Islet of Langerhans (tissue), 1 donor: Measurements from ENCODE around the gene SLC25A10.

Source experiments
- FAIRE-seq: peaks from one replicate; lab custom pipeline; 2011; peaks lifted over from hg19 to GRCh38; lab: Jason Lieb, UNC

SLC25A10 gene

DNA sequence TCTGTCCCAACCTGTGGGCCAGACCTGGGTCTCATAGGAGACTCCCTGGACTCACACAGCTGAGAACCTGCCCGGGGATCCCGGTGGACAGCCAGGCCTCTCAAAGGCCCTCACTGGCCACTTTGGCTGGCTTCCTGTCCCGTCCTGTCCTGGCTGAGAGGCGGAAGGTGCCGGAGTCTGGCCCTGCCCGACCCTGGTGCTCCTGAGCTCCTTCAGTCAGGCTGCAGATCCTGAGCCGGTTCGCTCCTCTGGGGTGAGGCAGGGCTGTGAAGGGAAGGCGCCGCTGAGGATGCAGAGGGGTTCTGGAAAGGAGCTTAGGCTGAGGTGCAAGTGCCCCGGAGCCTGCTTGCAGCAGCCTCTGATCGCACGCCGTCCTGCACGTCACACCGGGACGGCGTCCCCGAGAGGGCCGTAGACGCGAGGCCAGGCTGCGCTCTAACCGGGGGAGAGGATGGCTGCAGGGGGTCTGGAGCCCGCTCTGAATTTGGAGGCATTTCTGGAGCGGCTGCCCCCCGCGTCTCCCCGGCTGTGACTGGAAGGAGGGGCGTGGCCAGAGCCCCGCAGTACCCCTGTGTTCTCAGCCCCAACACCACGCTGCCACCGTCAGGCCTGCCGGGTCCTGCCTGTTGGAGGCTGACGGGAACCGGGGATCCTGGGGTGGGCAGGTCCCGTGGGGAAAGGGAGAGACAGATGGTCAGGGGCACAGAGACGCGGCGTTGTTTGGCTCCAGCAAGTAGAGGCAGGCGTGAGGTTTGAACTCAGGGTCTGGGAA lies 24.1 kb upstream of the SLC25A10 start:
- no peak for FAIRE-seq

DNA sequence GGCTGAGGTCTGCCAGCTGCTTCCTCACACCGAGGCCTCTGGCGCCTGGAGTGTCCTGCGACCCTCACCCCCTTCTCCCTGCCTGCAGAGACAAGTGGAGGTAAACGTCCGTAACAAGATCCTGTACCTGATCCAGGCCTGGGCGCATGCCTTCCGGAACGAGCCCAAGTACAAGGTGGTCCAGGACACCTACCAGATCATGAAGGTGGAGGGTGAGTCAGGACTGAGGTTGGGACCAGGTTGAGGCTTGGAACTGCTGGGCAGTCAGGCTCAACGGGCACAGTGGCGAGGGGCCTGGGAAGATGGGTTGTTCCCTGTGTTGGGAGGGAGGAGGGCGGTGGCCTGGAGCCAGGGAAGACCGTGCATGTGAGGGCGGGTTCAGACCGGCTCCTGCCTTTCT lies 23.5 kb upstream of the SLC25A10 start:
- no peak for FAIRE-seq

DNA sequence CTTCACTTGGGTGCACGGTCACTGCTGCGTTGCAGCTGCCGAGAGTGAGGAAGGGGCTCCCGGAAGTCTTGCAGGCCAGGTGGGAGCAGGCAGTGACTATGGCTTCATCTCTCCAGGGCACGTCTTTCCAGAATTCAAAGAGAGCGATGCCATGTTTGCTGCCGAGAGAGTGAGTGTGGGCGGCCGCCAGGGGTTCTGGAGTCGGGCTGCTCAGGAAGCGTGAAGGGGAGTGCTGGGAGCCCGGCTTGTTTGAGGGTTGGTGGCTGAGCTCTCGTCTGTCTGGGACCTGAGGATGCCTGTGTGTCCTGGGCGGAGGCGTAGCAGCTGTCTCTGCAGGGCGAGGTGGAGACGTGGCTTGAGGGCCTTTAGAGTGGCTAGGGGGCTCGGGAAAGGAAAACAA lies 22.0 kb upstream of the SLC25A10 start:
- FAIRE-seq: no peak

- no peak for FAIRE-seq
Measured at GRCh38 chr17:81690549-81690948, 21.5 kb upstream of the SLC25A10 start.

GRCh38 chr17:81691196-81691595 lies 20.9 kb upstream of the SLC25A10 start:
- no peak for FAIRE-seq

- FAIRE-seq: no peak
Measured at GRCh38 chr17:81691608-81692007, 20.5 kb upstream of the SLC25A10 start.

- FAIRE-seq: no peak
Measured at GRCh38 chr17:81693509-81694210, 18.4 kb upstream of the SLC25A10 start.

- FAIRE-seq: no peak
Measured at GRCh38 chr17:81694810-81695209, 17.3 kb upstream of the SLC25A10 start.

GRCh38 chr17:81695211-81695610 lies 16.9 kb upstream of the SLC25A10 start:
- no peak for FAIRE-seq

DNA sequence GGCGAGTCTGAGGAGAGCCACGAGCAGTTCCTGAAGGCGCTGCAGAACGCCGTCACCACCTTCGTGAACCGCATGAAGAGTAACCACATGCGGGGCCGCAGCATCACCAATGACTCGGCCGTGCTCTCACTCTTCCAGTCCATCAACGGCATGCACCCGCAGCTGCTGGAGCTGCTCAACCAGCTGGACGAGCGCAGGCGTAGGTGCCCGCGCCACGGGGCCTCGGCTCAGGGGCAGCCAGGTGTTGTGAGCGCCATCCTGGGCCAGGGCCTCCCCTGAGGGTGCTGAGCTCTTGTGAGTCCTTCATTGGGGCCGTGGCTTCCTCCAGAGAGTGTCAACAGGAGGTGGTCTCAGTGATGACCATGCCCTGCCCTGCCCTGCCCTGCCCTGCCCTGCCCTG lies 16.3 kb upstream of the SLC25A10 start:
- no peak for FAIRE-seq

- FAIRE-seq: no peak
Measured at GRCh38 chr17:81696218-81696941, 15.7 kb upstream of the SLC25A10 start.

GRCh38 chr17:81697261-81698044 lies 14.6 kb upstream of the SLC25A10 start:
- FAIRE-seq: no peak

DNA sequence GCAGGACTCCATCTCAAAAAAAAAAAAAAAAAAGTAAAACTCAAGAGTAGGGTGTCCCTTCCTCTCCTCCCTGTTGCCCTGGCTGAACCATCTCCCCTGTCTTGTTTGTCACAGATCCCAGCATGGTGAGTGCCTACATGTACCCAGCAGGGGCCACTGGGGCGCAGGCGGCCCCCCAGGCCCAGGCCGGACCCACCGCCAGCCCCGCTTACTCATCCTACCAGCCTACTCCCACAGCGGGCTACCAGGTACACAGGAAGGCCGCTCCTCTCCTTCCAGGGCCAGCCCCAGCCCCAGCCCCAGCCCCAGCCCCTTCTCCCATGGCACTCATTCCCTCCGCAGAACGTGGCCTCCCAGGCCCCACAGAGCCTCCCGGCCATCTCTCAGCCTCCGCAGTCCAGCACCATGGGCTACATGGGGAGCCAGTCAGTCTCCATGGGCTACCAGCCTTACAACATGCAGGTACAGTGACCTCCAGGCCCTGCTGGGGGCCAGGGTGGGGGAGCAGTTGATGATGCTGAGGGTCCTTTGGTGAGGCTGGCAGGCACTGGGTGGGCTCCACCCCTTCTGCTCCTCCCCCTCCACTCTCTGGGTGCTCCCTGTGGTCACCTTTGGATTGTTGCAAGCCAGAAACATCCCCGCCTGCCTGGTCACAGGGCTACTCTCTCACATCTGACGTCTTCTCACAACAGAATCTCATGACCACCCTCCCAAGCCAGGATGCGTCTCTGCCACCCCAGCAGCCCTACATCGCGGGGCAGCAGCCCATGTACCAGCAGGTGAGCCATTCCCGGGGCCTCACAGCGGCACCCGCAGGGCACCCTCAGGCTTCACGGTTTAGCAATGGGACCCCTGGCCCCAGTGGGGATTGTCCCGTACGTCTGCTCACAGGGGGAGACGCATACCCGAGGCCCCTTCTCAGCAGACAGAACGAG lies 11.5 kb upstream of the SLC25A10 start:
- FAIRE-seq: no peak

DNA sequence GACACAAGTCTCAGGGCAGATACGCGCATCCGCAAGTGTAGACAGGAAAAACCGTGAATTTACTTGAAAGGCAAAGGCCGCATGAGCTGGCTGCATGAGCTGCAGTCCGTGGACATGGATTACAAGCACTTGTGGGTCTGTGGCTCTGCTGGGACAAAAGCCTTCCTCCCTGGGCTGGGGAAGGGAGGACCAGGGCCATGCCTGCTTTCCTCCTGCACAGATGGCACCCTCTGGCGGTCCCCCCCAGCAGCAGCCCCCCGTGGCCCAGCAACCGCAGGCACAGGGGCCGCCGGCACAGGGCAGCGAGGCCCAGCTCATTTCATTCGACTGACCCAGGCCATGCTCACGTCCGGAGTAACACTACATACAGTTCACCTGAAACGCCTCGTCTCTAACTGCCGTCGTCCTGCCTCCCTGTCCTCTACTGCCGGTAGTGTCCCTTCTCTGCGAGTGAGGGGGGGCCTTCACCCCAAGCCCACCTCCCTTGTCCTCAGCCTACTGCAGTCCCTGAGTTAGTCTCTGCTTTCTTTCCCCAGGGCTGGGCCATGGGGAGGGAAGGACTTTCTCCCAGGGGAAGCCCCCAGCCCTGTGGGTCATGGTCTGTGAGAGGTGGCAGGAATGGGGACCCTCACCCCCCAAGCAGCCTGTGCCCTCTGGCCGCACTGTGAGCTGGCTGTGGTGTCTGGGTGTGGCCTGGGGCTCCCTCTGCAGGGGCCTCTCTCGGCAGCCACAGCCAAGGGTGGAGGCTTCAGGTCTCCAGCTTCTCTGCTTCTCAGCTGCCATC lies 10.6 kb upstream of the SLC25A10 start:
- FAIRE-seq: no peak

GRCh38 chr17:81702934-81703746 lies 8.9 kb upstream of the SLC25A10 start, which contains the start of gene MRPL12:
MRPL12 (plus strand) TSS chr17:81703367; CDS start chr17:81703502, 135 bp downstream.
- no peak for FAIRE-seq

GRCh38 chr17:81703747-81704654 lies 8.1 kb upstream of the SLC25A10 start:
- no peak for FAIRE-seq

GRCh38 chr17:81705518-81706231 lies 6.4 kb upstream of the SLC25A10 start:
- no peak for FAIRE-seq

DNA sequence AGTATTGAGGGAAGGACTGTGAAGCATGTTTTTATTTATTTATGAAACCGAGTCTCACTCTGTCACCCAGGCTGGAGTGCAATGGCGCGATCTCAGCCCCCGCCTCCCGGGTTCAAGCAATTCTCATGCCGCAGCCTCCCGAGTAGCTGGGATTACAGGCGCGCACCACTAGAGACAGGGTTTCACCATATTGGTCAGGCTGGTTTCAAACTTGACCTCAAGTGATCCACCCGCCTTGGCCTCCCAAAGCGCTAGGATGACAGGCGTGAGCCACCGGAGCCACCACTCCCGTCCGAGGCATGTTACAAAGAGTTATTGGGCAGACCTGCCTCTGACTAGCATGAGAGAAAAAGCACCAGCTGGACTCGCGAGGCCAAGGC lies 5.9 kb upstream of the SLC25A10 start:
- no peak for FAIRE-seq
